ENCODE results near the gene PTPRE. TPM values are rescaled to one million over a fixed set of nuclear protein-coding genes. Genes with fewer than 3 reads are reported as not detected.

Gene PTPRE
- total and polyA plus RNA-seq, 9 donors = 2.1 to 15.5 (median 6.9) TPM

DNA sequence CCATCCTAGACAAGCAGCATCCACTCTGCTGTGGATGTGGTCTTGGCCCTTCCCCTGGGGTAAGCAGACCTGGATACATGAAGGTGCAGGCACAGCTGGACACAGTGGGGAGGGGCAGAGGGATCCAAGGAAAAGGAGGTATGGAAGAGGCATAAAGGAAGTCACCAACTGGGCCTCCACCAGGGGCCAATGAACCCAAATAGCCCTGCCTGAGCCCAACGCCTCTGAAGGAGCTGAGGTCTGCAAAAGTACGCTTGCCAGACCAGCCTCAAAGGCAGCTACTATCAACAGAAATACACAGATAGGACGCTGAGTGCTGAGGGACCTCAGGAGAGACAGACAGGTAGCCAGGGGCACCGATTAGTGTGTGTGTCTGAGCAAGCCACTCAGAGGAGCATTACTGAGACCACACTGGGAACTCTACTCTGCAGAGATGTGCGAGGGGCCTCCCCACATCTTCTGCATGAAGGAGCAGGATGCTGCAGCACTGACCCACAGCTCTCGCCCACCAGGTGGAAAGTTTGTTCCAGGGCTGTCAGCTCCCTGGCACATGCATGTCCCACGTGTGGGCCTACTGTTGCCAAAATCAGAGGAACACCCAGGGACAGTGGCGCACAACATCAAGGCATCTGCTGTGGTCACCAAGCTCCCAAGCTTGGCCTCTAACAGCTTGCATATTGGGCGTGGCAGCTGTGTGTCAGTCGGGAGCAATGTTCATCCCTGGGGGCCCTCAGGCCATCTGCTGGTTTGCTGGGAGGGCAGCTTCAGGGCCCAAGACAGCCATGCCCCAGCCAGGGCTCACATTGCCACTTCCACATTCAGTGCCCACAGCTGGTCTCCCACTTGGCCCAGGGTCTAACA, 179.3 kb downstream of the PTPRE start:
- Histone ChIP-seq H3K4me3 (no peak overlapping the region), H3K27ac (no peak overlapping the region), H3K27me3 (no peaks in the 10 kb centered on the region), H3K36me3 (no peaks in the 10 kb centered on the region), H3K9me3 (no peaks in the 10 kb centered on the region), H3K4me1 (ENCODE audit: insufficient read depth) (no peaks in the 10 kb centered on the region)
- TF ChIP-seq CTCF (IDR thresholded peaks at IDR 0.05) (no peak), POLR2A (IDR thresholded peaks at IDR 0.05) (no peak), EP300 (IDR thresholded peaks at IDR 0.05) (no peak)
- DNase-seq = no peak
- intact Hi-C loops (cut with DNase I) = no loop called here
- 72 to 78% (median 76%) methylated on average over 10 of the region's 10 CpGs for WGBS, 3 donors

DNA sequence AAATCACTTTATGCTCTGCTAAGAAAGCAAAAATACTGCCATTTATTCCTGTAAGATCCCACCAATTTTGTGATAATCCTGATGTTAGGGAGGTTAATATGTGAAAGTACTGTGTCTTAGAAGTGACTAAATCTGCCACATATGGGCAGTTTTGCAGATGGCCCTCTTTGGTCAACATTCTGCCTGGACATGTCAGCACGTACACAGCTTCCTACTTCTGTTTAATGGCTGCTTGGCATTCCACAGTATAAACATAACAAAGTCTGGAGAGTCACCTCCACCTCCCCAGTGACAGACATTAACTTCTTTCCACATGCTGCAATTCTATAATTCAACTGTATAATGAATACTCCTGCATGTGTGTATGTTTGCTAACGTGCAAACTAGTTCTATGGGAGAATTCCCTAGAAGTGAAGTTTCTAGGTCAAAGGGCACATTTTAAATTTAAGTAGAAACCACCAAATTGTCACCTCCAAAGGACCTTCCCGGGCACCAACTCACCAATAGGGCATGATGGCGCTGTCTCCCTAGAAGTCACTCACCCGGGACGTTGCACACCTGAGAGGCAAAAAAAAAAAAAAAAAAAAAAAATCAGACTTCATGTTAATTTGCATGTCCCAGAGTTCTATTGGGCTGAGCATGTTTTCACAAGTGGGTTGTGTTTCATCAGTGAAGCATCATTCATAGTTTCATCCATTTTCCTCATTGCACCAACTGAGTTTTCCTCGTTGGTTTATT, 180.4 kb downstream of the PTPRE start:
- WGBS, 3 donors = 75 to 80% (median 76%) methylated on average over 7 of the region's 7 CpGs
- no peaks in the 10 kb centered on the region for H3K4me1 ChIP-seq (ENCODE audit: insufficient read depth)

GRCh38 chr10:128087884-128088709, 181.2 kb downstream of the PTPRE start:
- 45 to 58% (median 51%) methylated on average over 12 of the region's 12 CpGs for WGBS, 3 donors
- Histone ChIP-seq H3K9me3 (no peaks in the 10 kb centered on the region), H3K36me3 (no peaks in the 10 kb centered on the region), H3K4me3 (no peak overlapping the region), H3K27ac (no peak overlapping the region), H3K4me1 (ENCODE audit: insufficient read depth) (no peaks in the 10 kb centered on the region), H3K27me3 (no peaks in the 10 kb centered on the region)
- DNase-seq = no peak
- intact Hi-C loops (cut with DNase I) = no loop called here
- TF ChIP-seq POLR2A (IDR thresholded peaks at IDR 0.05) = no peak
- TF ChIP-seq CTCF (IDR thresholded peaks at IDR 0.05) = no peak
- no peak for TF ChIP-seq EP300 (IDR thresholded peaks at IDR 0.05)

More for the DNA sequence above, 180.4 kb downstream of the PTPRE start:
- Histone ChIP-seq H3K9me3 (no peaks in the 10 kb centered on the region), H3K27ac (no peak overlapping the region), H3K27me3 (no peaks in the 10 kb centered on the region), H3K4me3 (no peak overlapping the region), H3K36me3 (no peaks in the 10 kb centered on the region)
- DNase-seq = no peak
- intact Hi-C loops (cut with DNase I) = no loop called here
- TF ChIP-seq EP300 (IDR thresholded peaks at IDR 0.05) (no peak), POLR2A (IDR thresholded peaks at IDR 0.05) (no peak), CTCF (IDR thresholded peaks at IDR 0.05) (no peak)

GRCh38 chr10:128091636-128092210, 184.8 kb downstream of the PTPRE start:
- Histone ChIP-seq H3K4me3 (no peak overlapping the region), H3K9me3 (no peaks in the 10 kb centered on the region), H3K36me3 (no peaks in the 10 kb centered on the region), H3K4me1 (ENCODE audit: insufficient read depth) (no peaks in the 10 kb centered on the region), H3K27me3 (no peaks in the 10 kb centered on the region), H3K27ac (no peak overlapping the region)
- no peak for DNase-seq
- WGBS, 3 donors = 58 to 62% (median 60%) methylated on average over 17 of the region's 17 CpGs
- intact Hi-C loops (cut with DNase I) = no loop called here
- no peak for TF ChIP-seq CTCF (IDR thresholded peaks at IDR 0.05)
- no peak for TF ChIP-seq POLR2A (IDR thresholded peaks at IDR 0.05)
- TF ChIP-seq EP300 (IDR thresholded peaks at IDR 0.05) = no peak
